Cortex of kidney (tissue), 1 donor: Measurements from ENCODE around the gene TIGD6.
"Not testable (repeated sequence)": the region's sequence is repeated elsewhere in the genome, so short reads cannot be mapped to it uniquely, and the experiment has no call there.

Experiments
- DNase-seq: peaks from one replicate; lab custom pipeline; 2025; lab: John Stamatoyannopoulos, UW

TIGD6 gene

DNA sequence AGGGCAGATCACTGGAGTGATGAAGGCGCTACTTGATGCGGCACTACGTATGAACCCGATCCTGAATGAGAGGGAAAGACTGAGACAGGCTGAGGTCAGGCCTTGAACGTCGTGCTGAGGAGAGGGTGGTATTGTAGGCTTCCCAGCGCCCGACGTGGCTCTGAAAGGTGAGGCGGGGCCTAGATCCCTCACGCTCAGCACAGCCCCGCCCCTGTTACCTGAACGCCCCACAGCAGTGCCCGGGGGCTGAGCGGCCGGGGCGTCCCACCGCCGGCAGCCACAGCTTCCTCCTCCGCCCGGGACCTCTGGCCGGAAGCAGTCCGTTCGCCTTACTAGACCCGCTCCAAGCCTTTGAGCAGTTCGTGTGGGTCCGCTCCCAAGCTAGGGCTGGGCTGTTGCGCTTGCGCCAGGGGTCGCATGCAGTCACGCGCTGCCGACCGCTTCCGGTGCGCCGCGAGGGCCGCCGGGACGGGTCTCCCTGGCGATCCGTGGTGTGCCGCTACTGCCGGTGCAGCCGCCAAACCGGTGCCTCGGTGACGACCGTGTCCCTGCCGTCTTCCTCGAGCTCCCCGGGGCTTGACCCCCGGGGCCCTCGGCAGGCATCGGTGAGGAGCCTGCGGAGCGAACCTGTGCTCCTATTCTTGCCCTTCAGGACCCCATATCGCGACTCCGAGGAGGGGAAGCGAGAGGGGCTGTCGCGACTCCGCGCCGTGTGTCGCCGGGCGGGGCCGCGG, at the start of gene TIGD6, which contains the start of gene HMGXB3:
TSS of gene TIGD6 (minus strand) at position 399 of the 734 bp plus-strand sequence. CDS start 4,306 bp downstream, outside the sequence.
TSS of gene HMGXB3 (plus strand) at position 484 of the 734 bp plus-strand sequence. CDS start 4,114 bp downstream, outside the sequence.
- DNase-seq: peak; percentile 77

GRCh38 chr5:150046031-150046430, 45.6 kb upstream of the TIGD6 start:
- no peak for DNase-seq

- no peak for DNase-seq
Measured at GRCh38 chr5:150045549-150045948, 45.1 kb upstream of the TIGD6 start.

DNA sequence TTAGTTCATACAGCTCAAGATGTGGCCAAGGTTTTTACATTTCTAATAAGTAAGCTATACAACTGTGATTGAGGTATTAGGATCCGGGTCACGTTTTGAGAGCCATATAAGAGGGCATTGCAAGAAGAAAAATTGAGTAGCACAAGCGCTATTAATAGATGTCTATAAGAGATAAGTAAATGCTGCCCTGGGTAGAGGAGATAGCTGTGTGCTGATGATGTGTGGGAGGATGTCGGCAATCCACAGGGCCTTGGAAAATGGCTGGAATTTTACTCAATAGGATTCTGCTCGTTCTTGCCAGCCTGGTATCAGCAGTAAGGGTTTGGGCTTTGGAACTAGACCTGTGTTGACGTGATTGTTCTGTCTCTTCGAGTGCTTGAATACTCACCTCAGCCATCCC, 44.3 kb upstream of the TIGD6 start:
- no peak for DNase-seq

- no peak for DNase-seq
Measured at GRCh38 chr5:150044329-150044681, 43.9 kb upstream of the TIGD6 start.

GRCh38 chr5:150043657-150044328, 43.3 kb upstream of the TIGD6 start:
- DNase-seq: no peak

DNA sequence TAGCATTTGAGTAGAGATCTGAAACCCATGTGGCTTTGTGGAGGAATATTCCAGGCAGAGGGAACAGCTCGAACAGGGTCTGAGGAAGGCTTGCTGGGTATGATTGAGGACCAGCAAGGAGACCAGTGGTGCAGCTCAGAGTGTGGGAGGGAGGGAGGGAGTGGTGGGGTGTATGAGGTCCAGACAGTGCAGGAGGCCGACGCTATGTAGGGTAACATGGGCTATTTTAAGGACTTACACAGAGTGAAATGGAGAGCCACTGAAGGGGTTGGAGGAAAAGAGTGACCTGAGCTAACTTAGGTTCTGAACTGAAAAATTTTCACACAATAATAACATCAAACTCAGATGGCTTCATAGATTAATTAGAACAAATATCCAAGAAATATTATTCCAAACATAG, 42.0 kb upstream of the TIGD6 start:
- no peak for DNase-seq

- DNase-seq: no peak
Measured at GRCh38 chr5:150038547-150038946, 38.1 kb upstream of the TIGD6 start.

- DNase-seq: no peak
Measured at GRCh38 chr5:150036513-150036912, 36.1 kb upstream of the TIGD6 start.

DNA sequence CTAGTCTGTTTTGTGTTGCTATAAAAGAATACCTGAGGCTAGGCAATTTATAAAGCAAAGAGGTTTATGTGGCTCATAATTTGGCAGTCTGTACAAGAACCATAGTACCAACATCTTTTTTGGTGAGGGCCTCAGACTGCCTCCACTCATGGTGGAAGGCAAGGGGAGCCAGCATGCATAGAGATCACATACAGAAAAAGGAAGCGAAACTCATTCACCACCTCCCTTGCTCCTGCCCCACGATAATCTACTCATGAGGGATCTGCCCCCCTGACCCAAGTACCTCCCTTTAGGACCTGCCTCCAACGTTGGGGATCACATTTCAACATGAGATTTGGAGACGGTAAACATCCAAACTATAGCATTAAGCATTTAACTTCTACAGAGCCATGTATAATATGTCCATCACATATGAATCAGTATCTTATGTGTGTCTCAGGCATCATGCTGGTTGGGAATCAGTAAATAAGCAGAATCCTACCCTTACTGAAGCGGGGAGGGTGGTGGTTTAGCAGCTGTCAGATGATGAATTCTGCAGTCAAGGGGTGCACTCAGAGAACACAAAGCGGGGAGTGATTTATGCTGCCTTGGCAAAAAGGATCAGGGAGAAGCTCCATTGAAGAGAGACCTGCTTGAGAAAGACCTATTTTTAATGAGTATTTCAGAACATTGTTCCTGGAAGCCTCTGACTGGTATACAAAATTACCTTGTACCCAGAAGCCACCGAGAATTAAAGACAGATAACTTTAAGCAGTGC, 34.9 kb upstream of the TIGD6 start:
- no peak for DNase-seq

DNA sequence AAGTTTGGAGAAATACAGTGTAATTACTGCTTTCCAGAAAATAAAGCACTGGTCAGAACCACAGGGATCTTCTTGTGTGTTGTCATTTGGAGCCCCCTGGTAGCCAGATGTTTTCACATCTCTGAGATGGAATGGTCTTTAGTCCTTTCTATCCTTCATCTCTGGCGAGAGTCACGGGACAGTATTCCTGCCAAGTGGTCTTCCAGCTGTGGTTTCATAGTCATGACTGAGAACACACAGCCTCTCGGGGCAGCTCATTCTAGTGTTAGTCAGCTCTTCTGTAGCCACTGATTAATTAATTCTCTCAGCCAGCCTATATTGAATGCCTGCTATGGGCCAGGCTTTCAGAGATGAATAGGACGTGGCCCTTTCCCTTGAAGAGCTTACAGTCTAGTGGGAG, 34.2 kb upstream of the TIGD6 start:
- no peak for DNase-seq

- DNase-seq: no peak
Measured at GRCh38 chr5:150033334-150033733, 32.9 kb upstream of the TIGD6 start.

- not testable (repeated sequence) for DNase-seq
Measured at GRCh38 chr5:150028047-150028446, 27.6 kb upstream of the TIGD6 start.

DNA sequence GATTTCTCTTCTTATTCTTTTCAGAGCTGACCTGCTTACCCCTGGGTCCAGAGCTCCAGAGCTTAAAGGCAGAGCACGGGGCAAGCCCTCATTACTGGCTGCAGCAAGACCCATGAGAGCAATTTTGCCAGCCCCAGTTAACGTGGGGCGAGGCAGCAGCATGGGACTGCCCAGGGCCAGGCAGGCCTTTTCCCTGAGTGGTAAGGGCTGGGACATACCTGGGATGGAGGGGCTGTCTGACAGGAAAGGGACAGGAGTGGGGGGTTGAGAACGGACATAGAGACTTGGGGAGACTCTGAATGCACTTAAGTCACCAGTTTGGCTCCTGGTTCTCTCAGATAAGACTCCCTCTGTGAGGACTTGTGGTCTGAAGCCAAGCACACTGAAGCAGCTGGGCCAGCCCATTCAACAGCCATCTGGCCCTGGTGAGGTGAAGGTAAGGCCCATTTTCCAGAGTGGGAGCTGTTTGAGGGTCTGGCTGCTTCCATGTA, 26.3 kb upstream of the TIGD6 start:
- DNase-seq: no peak

DNA sequence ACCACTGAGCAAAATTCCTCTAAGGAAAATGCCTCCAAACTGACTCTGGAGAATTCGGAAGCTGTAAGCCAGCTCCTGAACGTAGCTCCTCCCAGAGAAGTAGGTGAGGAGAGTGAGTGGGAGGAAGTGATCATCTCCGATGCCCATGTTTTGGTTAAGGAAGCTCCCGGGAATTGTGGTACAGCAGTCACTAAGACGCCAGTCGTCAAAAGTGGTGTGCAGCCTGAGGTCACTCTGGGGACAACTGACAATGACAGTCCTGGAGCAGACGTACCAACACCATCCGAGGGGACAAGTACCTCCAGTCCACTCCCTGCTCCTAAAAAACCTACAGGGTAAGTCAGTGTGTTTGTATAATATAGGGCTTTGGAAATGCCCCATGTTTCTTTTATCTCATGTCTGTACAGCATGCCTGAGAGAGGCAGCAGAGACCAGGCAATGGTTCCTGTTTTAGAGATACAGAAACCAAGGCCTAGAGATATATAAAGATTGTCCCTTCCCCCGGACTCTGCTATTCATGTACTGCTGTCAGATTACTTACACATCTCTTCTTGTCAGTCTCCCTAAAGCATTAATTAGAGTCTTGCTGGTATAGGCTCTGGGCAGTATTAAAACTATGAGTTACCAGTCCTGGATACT, 24.0 kb upstream of the TIGD6 start:
- DNase-seq: no peak

DNA sequence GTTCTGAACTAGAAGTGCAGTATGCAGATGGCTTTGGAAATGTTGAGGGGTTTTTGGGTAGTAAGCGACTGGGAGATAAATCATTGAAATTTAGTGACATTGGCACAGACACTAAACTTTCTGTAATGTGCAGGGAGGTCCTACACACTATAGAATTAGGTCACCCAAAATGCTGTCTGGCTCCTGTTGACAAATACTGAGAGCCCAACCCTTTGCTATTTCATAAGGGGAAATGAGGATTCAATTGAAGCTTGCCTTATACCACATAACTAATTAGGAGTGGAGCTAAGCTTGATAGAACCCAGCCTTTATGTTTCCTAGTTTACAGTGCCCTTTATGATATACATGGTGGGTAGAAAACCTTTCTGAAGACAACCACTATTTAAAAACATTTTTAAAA, 22.7 kb upstream of the TIGD6 start:
- no peak for DNase-seq

DNA sequence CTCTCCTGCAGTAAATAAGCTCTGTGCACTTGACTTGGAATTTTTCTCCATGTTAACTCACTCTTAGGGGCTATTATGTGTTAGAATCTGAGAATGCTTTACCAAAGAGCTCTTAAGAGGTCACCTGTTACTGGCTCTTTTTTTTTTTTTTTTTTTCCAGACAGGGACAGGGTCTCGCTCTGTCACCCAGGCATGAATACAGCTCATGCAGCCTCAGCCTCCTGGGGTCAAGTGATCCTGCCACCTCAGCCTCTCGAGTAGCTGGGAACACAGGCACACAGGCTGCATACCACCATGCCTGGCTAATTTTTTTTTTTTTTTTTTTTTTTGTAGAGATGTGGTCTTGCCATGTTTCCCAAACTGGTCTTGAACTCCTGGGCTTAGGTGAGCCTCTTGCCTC, 22.2 kb upstream of the TIGD6 start:
- DNase-seq: no peak

DNA sequence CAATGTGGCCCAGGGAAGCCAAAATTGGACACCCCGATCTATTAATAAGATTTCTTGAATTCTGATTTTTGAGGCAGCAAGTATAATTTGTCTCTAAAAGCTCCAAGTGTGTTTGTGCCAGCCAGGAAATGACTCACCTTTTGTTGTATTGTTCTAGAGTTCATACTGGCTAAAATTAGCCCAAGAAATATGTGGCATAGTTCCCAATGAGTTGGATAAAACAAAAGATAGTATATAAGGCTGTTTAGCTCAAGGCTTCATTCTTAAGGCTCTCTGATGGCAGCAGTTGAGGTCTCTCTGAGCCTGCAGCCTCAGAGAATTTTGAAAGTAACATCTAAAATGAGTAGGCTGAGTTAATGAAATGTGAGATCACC, 21.7 kb upstream of the TIGD6 start:
- DNase-seq: no peak

DNA sequence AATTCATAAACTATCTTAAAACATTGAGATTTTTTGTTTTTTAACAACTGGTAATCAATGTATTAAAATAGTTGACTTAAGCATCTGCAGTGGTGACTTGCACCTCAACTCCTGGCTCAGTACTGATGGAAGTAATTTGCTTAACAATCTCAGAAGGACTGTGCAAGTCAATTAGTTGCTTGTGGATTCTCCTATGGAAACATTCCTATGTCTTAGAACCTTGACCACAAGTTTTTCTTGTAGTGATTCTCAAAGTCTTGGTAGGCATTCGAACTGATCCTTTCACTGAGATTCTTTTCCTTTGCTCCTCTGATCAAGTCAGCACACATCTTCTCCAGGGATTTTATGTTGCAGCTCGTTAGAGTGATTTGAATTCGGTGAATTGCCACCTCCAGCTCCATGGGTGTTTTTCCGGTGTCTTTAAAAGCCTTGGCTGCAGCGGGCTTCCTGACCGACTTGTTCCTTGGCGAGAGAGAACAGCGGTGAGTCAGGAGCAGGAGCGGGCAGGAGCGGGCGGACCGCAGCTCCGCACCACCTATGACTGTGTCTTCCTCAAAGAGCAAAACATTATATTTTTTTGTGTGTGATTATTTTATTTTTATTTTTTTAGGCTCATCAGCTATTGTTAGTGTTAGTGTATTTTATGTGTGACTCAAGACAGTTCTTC, 21.2 kb upstream of the TIGD6 start:
- no peak for DNase-seq

DNA sequence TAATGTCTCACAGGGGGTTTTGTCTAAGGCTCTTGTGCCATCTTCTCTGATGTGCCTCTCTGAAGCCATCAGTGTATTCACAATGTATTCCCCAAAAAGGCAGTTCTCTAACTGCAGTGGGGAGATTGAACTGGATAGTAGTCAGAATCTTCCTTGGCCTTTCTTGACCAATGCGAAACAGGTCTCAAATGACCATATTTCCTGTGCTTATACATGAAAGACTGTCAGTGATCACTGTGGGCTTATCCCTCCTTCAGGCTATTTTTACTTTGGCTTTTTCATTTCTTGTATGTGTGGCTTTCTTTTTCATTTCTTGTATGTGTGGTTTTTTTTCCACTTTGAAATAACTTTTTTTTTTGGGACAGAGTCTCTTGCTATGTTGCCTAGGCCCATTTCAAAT, 19.8 kb upstream of the TIGD6 start:
- DNase-seq: no peak

GRCh38 chr5:150017226-150018005, 17.0 kb upstream of the TIGD6 start:
- DNase-seq: no peak
